Uterus (tissue), 4 donors: ENCODE results near the gene NCLN. TPM values are rescaled to one million over a fixed set of nuclear protein-coding genes. Genes with fewer than 3 reads are reported as not detected.

Experiments used
- DNase-seq, 2 donors: peaks; one replicate each; pipeline ENCODE4 v3.0.0-alpha.2; 2019 to 2020
- H3K27ac ChIP-seq, 2 donors: fragments of 200-600 bp; sonication (generic); 1 replicate in 1 of 2; 2 replicates in 1 of 2; pipeline ENCODE4 v1.5.1; 2016 to 2018
- H3K27me3 ChIP-seq, 2 donors: fragments of 200-600 bp; sonication (generic); one replicate each; pipeline ENCODE4 v1.5.1; 2018 to 2019; ENCODE audit warnings: control low read depth in 1 of 2
- H3K36me3 ChIP-seq, 2 donors: fragments of 200-600 bp; sonication (generic); one replicate each; pipeline ENCODE4 v1.5.1; 2019; ENCODE audit warnings: control low read depth in 1 of 2
- H3K4me1 ChIP-seq, 2 donors: fragments of 200-600 bp; sonication (generic); one replicate each; pipeline ENCODE4 v1.5.1; 2018 to 2019; ENCODE audit warnings: control low read depth in 1 of 2
- H3K4me3 ChIP-seq, 2 donors: fragments of 200-600 bp; sonication (generic); 1 replicate in 1 of 2; 2 replicates in 1 of 2; pipeline ENCODE4 v1.5.1; 2018 to 2019; ENCODE audit warnings: mild to moderate bottlenecking in 1 of 2
- H3K9me3 ChIP-seq, 2 donors: fragments of 200-600 bp; sonication (generic); one replicate each; pipeline ENCODE4 v1.5.1; 2019; ENCODE audit warnings: control low read depth in 1 of 2
- POLR2A ChIP-seq, 2 donors: fragments of 450-650 bp; IDR thresholded peaks; one replicate each; pipeline ENCODE4 v1.6.1; 2016; ENCODE audit warnings: antibody characterized with exemption in 2 of 2, mild to moderate bottlenecking in 1 of 2, moderate library complexity in 1 of 2
- intact Hi-C: fragments of 100-400 bp; cut with DNase I; formaldehyde crosslinking; loops from one replicate; pipeline ENCODE4 v1.15.1; 2023; ENCODE audit warnings: low total_unique reads
- total RNA-seq, 4 donors: library from RNA; depleted of rRNA in 3 of 4; stranded (reverse); fragments of >200 nt in 3 of 4; gene quantifications; one replicate each; pipeline versions ENCODE4 v1.1.0 to v1.2.4, GENCODE V29; 2014 to 2023
- TF ChIP-seq, protein P1 (sequence below), 4 experiments: fragments of 200-600 bp in 2 of 4; fragments of 450-650 bp in 2 of 4; sonication (generic) in 2 of 4; IDR thresholded peaks; one replicate each; pipeline ENCODE4 v1.5.1; 2016 to 2019; ENCODE audit warnings: antibody characterized with exemption in 4 of 4, mild to moderate bottlenecking in 2 of 4, moderate library complexity in 1 of 4
- donor health status: DM: yes; HTN: yes; CAD: no.

Gene NCLN
- total RNA-seq, 4 donors from 2014 or later: 19.2 to 37.3 (median 28.2) TPM

DNA sequence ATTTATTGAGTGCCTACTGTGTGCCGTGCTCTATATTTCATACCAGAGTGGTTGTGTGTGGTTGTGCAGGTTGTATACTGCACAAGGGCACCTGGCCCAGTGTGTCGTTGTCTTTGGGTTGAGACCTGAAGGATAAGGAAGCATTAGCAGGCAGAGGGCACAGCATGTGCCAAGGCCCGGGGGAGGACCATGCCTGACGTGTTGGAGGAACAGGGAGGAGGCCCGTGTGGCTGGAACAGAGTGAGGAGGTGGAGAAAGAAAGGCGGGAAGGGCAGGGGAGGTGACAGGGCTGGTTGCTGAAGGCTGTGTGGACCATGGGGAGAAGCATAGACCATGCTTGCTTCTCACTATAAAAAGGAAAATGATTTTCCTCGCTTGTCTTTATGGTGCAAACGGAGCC is 65.5 kb downstream of the NCLN start:
- no peaks in the 10 kb centered on the region for H3K27me3 ChIP-seq
- intact Hi-C loops: no loop called here
- no peaks in the 10 kb centered on the region for H3K36me3 ChIP-seq
- no peak for TF ChIP-seq POLR2A (IDR thresholded peaks at IDR 0.05)
- TF ChIP-seq, protein P1, sequence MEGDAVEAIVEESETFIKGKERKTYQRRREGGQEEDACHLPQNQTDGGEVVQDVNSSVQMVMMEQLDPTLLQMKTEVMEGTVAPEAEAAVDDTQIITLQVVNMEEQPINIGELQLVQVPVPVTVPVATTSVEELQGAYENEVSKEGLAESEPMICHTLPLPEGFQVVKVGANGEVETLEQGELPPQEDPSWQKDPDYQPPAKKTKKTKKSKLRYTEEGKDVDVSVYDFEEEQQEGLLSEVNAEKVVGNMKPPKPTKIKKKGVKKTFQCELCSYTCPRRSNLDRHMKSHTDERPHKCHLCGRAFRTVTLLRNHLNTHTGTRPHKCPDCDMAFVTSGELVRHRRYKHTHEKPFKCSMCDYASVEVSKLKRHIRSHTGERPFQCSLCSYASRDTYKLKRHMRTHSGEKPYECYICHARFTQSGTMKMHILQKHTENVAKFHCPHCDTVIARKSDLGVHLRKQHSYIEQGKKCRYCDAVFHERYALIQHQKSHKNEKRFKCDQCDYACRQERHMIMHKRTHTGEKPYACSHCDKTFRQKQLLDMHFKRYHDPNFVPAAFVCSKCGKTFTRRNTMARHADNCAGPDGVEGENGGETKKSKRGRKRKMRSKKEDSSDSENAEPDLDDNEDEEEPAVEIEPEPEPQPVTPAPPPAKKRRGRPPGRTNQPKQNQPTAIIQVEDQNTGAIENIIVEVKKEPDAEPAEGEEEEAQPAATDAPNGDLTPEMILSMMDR (IDR thresholded peaks at IDR 0.05): no peak
- H3K27ac ChIP-seq: no peak overlapping the region
- H3K9me3 ChIP-seq: no peaks in the 10 kb centered on the region
- no peak overlapping the region for H3K4me3 ChIP-seq
- no peak for DNase-seq
- H3K4me1 ChIP-seq: no peaks in the 10 kb centered on the region

DNA sequence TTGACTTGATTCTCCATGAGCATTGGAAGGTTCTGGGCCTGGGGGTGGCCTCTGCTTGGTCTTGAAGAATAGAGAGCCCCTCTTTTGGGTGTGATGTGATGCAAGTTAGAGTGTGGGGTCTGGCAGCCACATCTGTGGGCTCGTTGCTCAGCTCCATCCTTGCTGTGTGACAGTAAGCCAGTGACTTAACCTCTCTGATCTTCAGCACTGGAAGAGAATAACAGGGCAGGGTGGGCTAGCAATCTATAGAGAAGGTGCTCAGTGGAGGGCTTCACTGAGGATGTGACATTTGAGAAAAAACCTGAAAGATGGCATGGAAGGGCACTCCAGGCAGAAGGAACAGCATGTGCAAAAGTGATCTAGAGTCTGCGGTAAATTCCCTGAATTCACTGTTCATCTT is 66.9 kb downstream of the NCLN start:
- Histone ChIP-seq H3K4me3 (no peak overlapping the region), H3K36me3 (no peaks in the 10 kb centered on the region), H3K27ac (no peak overlapping the region), H3K27me3 (no peaks in the 10 kb centered on the region), H3K4me1 (no peaks in the 10 kb centered on the region), H3K9me3 (no peaks in the 10 kb centered on the region)
- DNase-seq: no peak
- intact Hi-C loops: no loop called here
- TF ChIP-seq, protein P1 (IDR thresholded peaks at IDR 0.05): no peak
- TF ChIP-seq POLR2A (IDR thresholded peaks at IDR 0.05): no peak

DNA sequence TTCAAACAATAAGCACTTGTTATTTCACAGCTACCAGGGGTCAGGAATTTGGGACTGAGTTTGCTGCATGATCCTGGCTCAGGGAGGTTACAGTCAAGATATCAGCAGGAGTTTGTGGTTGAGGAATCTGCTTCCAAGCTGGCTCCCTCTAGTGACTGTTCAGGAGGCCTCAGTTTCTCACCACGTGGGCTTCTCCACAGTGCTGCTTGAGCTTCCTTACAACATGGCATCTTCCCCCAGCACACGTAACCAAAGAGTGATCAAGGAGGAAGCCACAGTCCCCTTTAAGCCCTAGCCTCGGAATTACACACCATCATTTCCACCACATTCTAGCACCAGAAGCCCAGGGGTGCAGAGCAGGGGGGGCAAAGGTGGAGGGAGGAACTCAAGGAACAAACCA is 67.5 kb downstream of the NCLN start:
- Histone ChIP-seq H3K4me3 (no peak overlapping the region), H3K27ac (no peak overlapping the region), H3K27me3 (no peaks in the 10 kb centered on the region), H3K4me1 (no peaks in the 10 kb centered on the region), H3K9me3 (no peaks in the 10 kb centered on the region), H3K36me3 (no peaks in the 10 kb centered on the region)
- TF ChIP-seq, protein P1 (IDR thresholded peaks at IDR 0.05): no peak
- no peak for TF ChIP-seq POLR2A (IDR thresholded peaks at IDR 0.05)
- intact Hi-C loops: no loop called here
- DNase-seq: no peak

DNA sequence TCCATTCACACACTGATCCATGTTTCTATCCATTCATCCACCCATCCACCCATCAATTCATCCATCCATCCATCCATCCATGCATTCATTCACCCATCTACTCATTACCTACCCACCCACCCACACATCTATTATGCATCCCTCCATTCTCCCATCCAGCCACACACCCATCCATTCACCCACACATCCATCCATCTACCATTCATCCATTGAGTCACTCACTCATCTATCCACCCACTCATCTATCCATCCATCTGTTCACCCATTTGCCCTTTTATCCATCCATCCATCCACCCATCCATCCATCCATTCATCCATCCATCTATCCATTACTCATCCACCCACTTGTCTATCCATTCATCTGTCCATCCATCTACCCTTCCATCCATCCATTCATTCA is 68.8 kb downstream of the NCLN start:
- H3K27me3 ChIP-seq: no peaks in the 10 kb centered on the region
- intact Hi-C loops: no loop called here

DNA sequence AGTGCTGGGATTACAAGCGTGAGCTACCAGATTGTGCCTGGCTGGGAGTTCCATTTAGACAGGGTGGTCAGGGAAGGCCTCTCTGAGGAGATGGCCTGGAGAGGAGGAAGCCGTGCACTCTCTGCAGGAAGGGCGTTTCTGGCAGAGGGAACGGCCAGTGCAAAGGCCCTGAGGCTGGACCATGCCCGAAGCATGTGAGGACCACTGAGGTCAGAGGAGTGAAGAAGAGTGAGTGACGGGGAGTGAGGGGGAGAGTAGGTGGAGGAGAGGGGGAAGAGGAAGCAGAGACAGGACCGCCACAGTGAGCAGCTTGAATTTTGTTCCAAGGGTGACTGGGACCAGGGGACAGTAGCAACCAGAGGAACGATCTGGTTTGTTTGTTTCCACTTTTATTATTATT is 71.3 kb downstream of the NCLN start:
- no peak for DNase-seq
- no peaks in the 10 kb centered on the region for H3K9me3 ChIP-seq
- intact Hi-C loops: no loop called here

More for the DNA sequence above, 68.8 kb downstream of the NCLN start:
- DNase-seq: no peak
- Histone ChIP-seq H3K36me3 (no peaks in the 10 kb centered on the region), H3K27ac (no peak overlapping the region), H3K9me3 (no peaks in the 10 kb centered on the region), H3K4me1 (no peaks in the 10 kb centered on the region), H3K4me3 (no peak overlapping the region)
- no peak for TF ChIP-seq POLR2A (IDR thresholded peaks at IDR 0.05)
- TF ChIP-seq, protein P1 (IDR thresholded peaks at IDR 0.05): no peak

More for the DNA sequence above, 71.3 kb downstream of the NCLN start:
- TF ChIP-seq, protein P1 (IDR thresholded peaks at IDR 0.05): no peak
- no peak for TF ChIP-seq POLR2A (IDR thresholded peaks at IDR 0.05)
- H3K27me3 ChIP-seq: no peaks in the 10 kb centered on the region
- no peak overlapping the region for H3K4me3 ChIP-seq
- no peaks in the 10 kb centered on the region for H3K4me1 ChIP-seq
- H3K36me3 ChIP-seq: no peaks in the 10 kb centered on the region
- H3K27ac ChIP-seq: no peak overlapping the region

Other genes starting within 250 kb of the NCLN start
- 10 to 100 TPM in 2 of 4 donors, 1 to 10 TPM in 2; 2.4 to 17.9 (median 9.1) TPM for gene ZNF77, start 241.0 kb upstream of the NCLN start, total RNA-seq
- gene TLE6, start 208.4 kb upstream of the NCLN start, total RNA-seq: 1 to 10 TPM in 2 of 4 donors, under 1 TPM in 1, not detected in 1; 0.46 to 3.5 (median 1.1) TPM
- 100 to 1,000 TPM in 1 of 4 donors, 10 to 100 TPM in 3; 24.9 to 102 (median 62.3) TPM for gene TLE2, start 156.7 kb upstream of the NCLN start, total RNA-seq
- gene TLE5, start 123.4 kb upstream of the NCLN start, total RNA-seq: 100 to 1,000 TPM in 3 of 4 donors, 10 to 100 TPM in 1; 86.1 to 644 (median 429) TPM
- 10 to 100 TPM in 3 of 4 donors, 1 to 10 TPM in 1; 8.5 to 71.8 (median 27.7) TPM for gene GNA11, start 91.6 kb upstream of the NCLN start, total RNA-seq
- 1 to 10 TPM; 1.2 to 7.2 (median 2.9) TPM for gene GNA15, start 49.9 kb upstream of the NCLN start, total RNA-seq
- 1 to 10 TPM in 2 of 4 donors, not detected in 2; 1.3 to 2.0 TPM for gene S1PR4, start 7.2 kb upstream of the NCLN start, total RNA-seq
- under 1 TPM in 2 of 4 donors, not detected in 2; 0.28 to 0.73 TPM for gene CELF5, start 38.7 kb downstream of the NCLN start, total RNA-seq
- 100 to 1,000 TPM in 2 of 4 donors, 10 to 100 TPM in 2; 18.5 to 361 (median 82.9) TPM for gene NFIC, start 180.7 kb downstream of the NCLN start, total RNA-seq